ENCODE results near the gene CFAP251. TPM values are rescaled to one million over a fixed set of nuclear protein-coding genes. Genes with fewer than 3 reads are reported as not detected.
"Not testable (repeated sequence)": the region's sequence is repeated elsewhere in the genome, so short reads cannot be mapped to it uniquely, and the experiment has no call there.

The CFAP251 gene
- total RNA-seq, 2 experiments from 2014 or later = 0.21 to 0.35 TPM

GRCh38 chr12:121918679-121919038 lies 267 bp downstream of the CFAP251 start:
- H3K27ac Mint-ChIP-seq = no peak overlapping the region
- peaks cover 10% of the 10 kb centered on the region for H3K36me3 Mint-ChIP-seq
- H3K4me3 Mint-ChIP-seq = peak overlapping the region; percentile 72
- H3K27me3 Mint-ChIP-seq = no peaks in the 10 kb centered on the region
- CTCF ChIA-PET = interaction anchor here (0.6 to 3.5 kb wide), 22 partner anchors 9 to 506 kb away, joined by 3 to 33 read pairs (median 3); partner anchors contain the start of genes MLXIP, PSMD9 and RHOF
- no peak for DNase-seq
- H3K9me3 Mint-ChIP-seq (ENCODE audit: low read depth) = no peaks in the 10 kb centered on the region
- no peak for ATAC-seq
- peaks cover 12% of the 10 kb centered on the region for H3K4me1 Mint-ChIP-seq

GRCh38 chr12:121921066-121921465 lies 2.7 kb downstream of the CFAP251 start:
- H3K4me1 Mint-ChIP-seq = peaks cover 12% of the 10 kb centered on the region
- no peak overlapping the region for H3K4me3 Mint-ChIP-seq
- H3K27me3 Mint-ChIP-seq = no peaks in the 10 kb centered on the region
- CTCF ChIA-PET = no interaction called here
- DNase-seq = no peak
- no peak for ATAC-seq
- peaks cover 9% of the 10 kb centered on the region for H3K36me3 Mint-ChIP-seq
- H3K9me3 Mint-ChIP-seq (ENCODE audit: low read depth) = no peaks in the 10 kb centered on the region
- peak overlapping the region; percentile 21 for H3K27ac Mint-ChIP-seq

- Mint-ChIP-seq H3K27ac (no peak overlapping the region), H3K9me3 (ENCODE audit: low read depth) (no peaks in the 10 kb centered on the region), H3K4me3 (no peak overlapping the region), H3K27me3 (no peaks in the 10 kb centered on the region), H3K4me1 (no peaks in the 10 kb centered on the region), H3K36me3 (no peaks in the 10 kb centered on the region)
- CTCF ChIA-PET = interaction anchor here (0.6 kb wide), 1 partner anchor 592 kb away, joined by 4 read pairs; no protein-coding TSS in a partner anchor
- DNase-seq (no peak), ATAC-seq (no peak)
These were observed 6.9 kb downstream of the CFAP251 start for GRCh38 chr12:121925358-121925695.

GRCh38 chr12:121926874-121927706 lies 8.7 kb downstream of the CFAP251 start:
- Mint-ChIP-seq H3K27ac (no peak overlapping the region), H3K4me1 (no peaks in the 10 kb centered on the region), H3K27me3 (no peaks in the 10 kb centered on the region), H3K36me3 (no peaks in the 10 kb centered on the region), H3K4me3 (no peak overlapping the region), H3K9me3 (ENCODE audit: low read depth) (no peaks in the 10 kb centered on the region)
- no peak for DNase-seq
- no peak for ATAC-seq
- CTCF ChIA-PET = interaction anchor here (1.0 kb wide), 1 partner anchor 8 kb away, joined by 6 read pairs; the partner anchor contains the start of gene CFAP251

GRCh38 chr12:121927813-121928212 lies 9.4 kb downstream of the CFAP251 start:
- CTCF ChIA-PET = interaction anchor here (1.0 kb wide), 1 partner anchor 9 kb away, joined by 6 read pairs; the partner anchor contains the start of gene CFAP251
- H3K36me3 Mint-ChIP-seq = no peaks in the 10 kb centered on the region
- no peak overlapping the region for H3K4me3 Mint-ChIP-seq
- no peaks in the 10 kb centered on the region for H3K9me3 Mint-ChIP-seq (ENCODE audit: low read depth)
- no peaks in the 10 kb centered on the region for H3K27me3 Mint-ChIP-seq
- H3K27ac Mint-ChIP-seq = no peak overlapping the region
- DNase-seq = no peak
- H3K4me1 Mint-ChIP-seq = no peaks in the 10 kb centered on the region
- no peak for ATAC-seq

- H3K27ac Mint-ChIP-seq; CTCF ChIA-PET; H3K36me3 Mint-ChIP-seq; DNase-seq; ATAC-seq; H3K4me1 Mint-ChIP-seq; H3K9me3 Mint-ChIP-seq (ENCODE audit: low read depth); H3K4me3 Mint-ChIP-seq; H3K27me3 Mint-ChIP-seq: not testable (repeated sequence)
These were observed 11.2 kb downstream of the CFAP251 start for GRCh38 chr12:121929545-121929944.

GRCh38 chr12:121930862-121931261 lies 12.5 kb downstream of the CFAP251 start:
- ATAC-seq = no peak
- H3K27ac Mint-ChIP-seq = no peak overlapping the region
- no peak for DNase-seq
- H3K27me3 Mint-ChIP-seq = no peaks in the 10 kb centered on the region
- H3K4me3 Mint-ChIP-seq = no peak overlapping the region
- no peaks in the 10 kb centered on the region for H3K36me3 Mint-ChIP-seq
- CTCF ChIA-PET = no interaction called here
- no peaks in the 10 kb centered on the region for H3K4me1 Mint-ChIP-seq
- H3K9me3 Mint-ChIP-seq (ENCODE audit: low read depth) = no peaks in the 10 kb centered on the region

- ATAC-seq (no peak), DNase-seq (no peak)
- H3K4me1 Mint-ChIP-seq = no peaks in the 10 kb centered on the region
- no peak overlapping the region for H3K4me3 Mint-ChIP-seq
- H3K36me3 Mint-ChIP-seq = no peaks in the 10 kb centered on the region
- CTCF ChIA-PET = interaction anchor here (1.2 kb wide), 1 partner anchor 14 kb away, joined by 4 read pairs; the partner anchor contains the start of gene CFAP251
- no peaks in the 10 kb centered on the region for H3K9me3 Mint-ChIP-seq (ENCODE audit: low read depth)
- H3K27me3 Mint-ChIP-seq = no peaks in the 10 kb centered on the region
- H3K27ac Mint-ChIP-seq = no peak overlapping the region
These were observed 13.8 kb downstream of the CFAP251 start for GRCh38 chr12:121932176-121932536.

GRCh38 chr12:121932914-121933521 lies 14.6 kb downstream of the CFAP251 start:
- CTCF ChIA-PET = interaction anchor here (1.2 kb wide), 1 partner anchor 15 kb away, joined by 4 read pairs; the partner anchor contains the start of gene CFAP251
- Mint-ChIP-seq H3K4me1 (peaks cover 6% of the 10 kb centered on the region), H3K36me3 (no peaks in the 10 kb centered on the region), H3K9me3 (ENCODE audit: low read depth) (no peaks in the 10 kb centered on the region), H3K27ac (no peak overlapping the region), H3K27me3 (no peaks in the 10 kb centered on the region), H3K4me3 (no peak overlapping the region)
- no peak for DNase-seq
- ATAC-seq = no peak

- no peak overlapping the region for H3K27ac Mint-ChIP-seq
- peaks cover 6% of the 10 kb centered on the region for H3K4me1 Mint-ChIP-seq
These were observed 15.3 kb downstream of the CFAP251 start for GRCh38 chr12:121933522-121934308.

GRCh38 chr12:121934309-121934664 lies 15.9 kb downstream of the CFAP251 start:
- no peak for ATAC-seq
- H3K4me1 Mint-ChIP-seq = peaks cover 7% of the 10 kb centered on the region

More at GRCh38 chr12:121933522-121934308, 15.3 kb downstream of the CFAP251 start:
- no peaks in the 10 kb centered on the region for H3K27me3 Mint-ChIP-seq
- CTCF ChIA-PET = interaction anchor here (1.2 kb wide), 1 partner anchor 16 kb away, joined by 4 read pairs; the partner anchor contains the start of gene CFAP251
- no peaks in the 10 kb centered on the region for H3K36me3 Mint-ChIP-seq
- H3K9me3 Mint-ChIP-seq (ENCODE audit: low read depth) = no peaks in the 10 kb centered on the region
- ATAC-seq (no peak), DNase-seq (no peak)
- H3K4me3 Mint-ChIP-seq = no peak overlapping the region

GRCh38 chr12:121937654-121938053 lies 19.3 kb downstream of the CFAP251 start:
- ATAC-seq (no peak), DNase-seq (no peak)
- Mint-ChIP-seq H3K36me3 (no peaks in the 10 kb centered on the region), H3K27ac (no peak overlapping the region), H3K27me3 (no peaks in the 10 kb centered on the region), H3K4me3 (no peak overlapping the region), H3K4me1 (peaks cover 8% of the 10 kb centered on the region), H3K9me3 (ENCODE audit: low read depth) (no peaks in the 10 kb centered on the region)
- CTCF ChIA-PET = no interaction called here

More at GRCh38 chr12:121934309-121934664, 15.9 kb downstream of the CFAP251 start:
- no peak overlapping the region for H3K27ac Mint-ChIP-seq
- H3K9me3 Mint-ChIP-seq (ENCODE audit: low read depth) = no peaks in the 10 kb centered on the region
- no peak overlapping the region for H3K4me3 Mint-ChIP-seq
- DNase-seq = no peak
- no peaks in the 10 kb centered on the region for H3K36me3 Mint-ChIP-seq
- no peaks in the 10 kb centered on the region for H3K27me3 Mint-ChIP-seq
- CTCF ChIA-PET = no interaction called here

- no peak overlapping the region for H3K4me3 Mint-ChIP-seq
- H3K4me1 Mint-ChIP-seq = peaks cover 8% of the 10 kb centered on the region
- no peak overlapping the region for H3K27ac Mint-ChIP-seq
- no peaks in the 10 kb centered on the region for H3K36me3 Mint-ChIP-seq
- H3K27me3 Mint-ChIP-seq = no peaks in the 10 kb centered on the region
- no peak for DNase-seq
- CTCF ChIA-PET = interaction anchor here (0.5 to 1.0 kb wide), 2 partner anchors 144 to 1678 kb away, joined by 3 to 5 read pairs; no protein-coding TSS in a partner anchor
- no peaks in the 10 kb centered on the region for H3K9me3 Mint-ChIP-seq (ENCODE audit: low read depth)
- ATAC-seq = no peak
These were observed 20.8 kb downstream of the CFAP251 start for GRCh38 chr12:121939186-121939585.
